ELF-1 (cell line): ENCODE measurements around the gene HSFY1.
"Not testable (repeated sequence)": the region's sequence is repeated elsewhere in the genome, so short reads cannot be mapped to it uniquely, and the experiment has no call there.

ENCODE experiments used
- DNase-seq: peaks from one replicate; pipeline ENCODE4 v3.0.0-alpha.2; 2016; ENCODE audit warnings: low read depth, low spot score

Gene HSFY1

GRCh38 chrY:18546420-18546819 lies at the start of gene HSFY1:
Gene HSFY1, plus strand, starts transcription at chrY:18546720. Its CDS starts 68 bp downstream, at chrY:18546788.
- not testable (repeated sequence) for DNase-seq

GRCh38 chrY:18504266-18504665 lies 42.3 kb upstream of the HSFY1 start:
- DNase-seq: not testable (repeated sequence)

GRCh38 chrY:18530995-18531655 lies 15.4 kb upstream of the HSFY1 start:
- DNase-seq: not testable (repeated sequence)

GRCh38 chrY:18538952-18539351 lies 7.6 kb upstream of the HSFY1 start:
- not testable (repeated sequence) for DNase-seq

- DNase-seq: not testable (repeated sequence)
Measured at GRCh38 chrY:18553132-18553531, 6.6 kb downstream of the HSFY1 start.

GRCh38 chrY:18565915-18566314 lies 19.4 kb downstream of the HSFY1 start:
- DNase-seq: not testable (repeated sequence)
